ENCODE measurements around the gene MGLL.

Gene MGLL

GRCh38 chr3:127699416-127700300 is 122.7 kb downstream of the MGLL start:
- DNase-seq: peak; percentile 6

- no peak for DNase-seq
Observed at GRCh38 chr3:127698691-127699415, 123.5 kb downstream of the MGLL start.

GRCh38 chr3:127698286-127698685 is 124.0 kb downstream of the MGLL start:
- DNase-seq: no peak

GRCh38 chr3:127697551-127698240 is 124.6 kb downstream of the MGLL start:
- peak; percentile 68 for DNase-seq

GRCh38 chr3:127694467-127695215 is 127.7 kb downstream of the MGLL start:
- peak; percentile 28 for DNase-seq

GRCh38 chr3:127693336-127693843 is 128.9 kb downstream of the MGLL start:
- no peak for DNase-seq

- DNase-seq: no peak
Observed at GRCh38 chr3:127692501-127693335, 129.6 kb downstream of the MGLL start.

- DNase-seq: no peak
Observed at GRCh38 chr3:127691974-127692373, 130.3 kb downstream of the MGLL start.

- no peak for DNase-seq
Observed at GRCh38 chr3:127691489-127691888, 130.8 kb downstream of the MGLL start.

- DNase-seq: peak; percentile 43
Observed at GRCh38 chr3:127690823-127691452, 131.4 kb downstream of the MGLL start.

- peak; percentile 58 for DNase-seq
Observed at GRCh38 chr3:127690106-127690505, 132.2 kb downstream of the MGLL start.

- no peak for DNase-seq
Observed at GRCh38 chr3:127689266-127689860, 133.0 kb downstream of the MGLL start.

- DNase-seq: no peak
Observed at GRCh38 chr3:127688416-127689265, 133.7 kb downstream of the MGLL start.

- DNase-seq: no peak
Observed at GRCh38 chr3:127688022-127688415, 134.3 kb downstream of the MGLL start.

- no peak for DNase-seq
Observed at GRCh38 chr3:127687228-127687737, 135.0 kb downstream of the MGLL start.

- DNase-seq: no peak
Observed at GRCh38 chr3:127686512-127686894, 135.8 kb downstream of the MGLL start.

GRCh38 chr3:127685708-127686511 is 136.4 kb downstream of the MGLL start:
- DNase-seq: no peak

- DNase-seq: no peak
Observed at GRCh38 chr3:127684871-127685707, 137.2 kb downstream of the MGLL start.

Measured in NCI-H226 (cell line).